ENCODE results near the gene CFAP74. TPM values are rescaled to one million over a fixed set of nuclear protein-coding genes. Genes with fewer than 3 reads are reported as not detected.

CFAP74 gene
- total RNA-seq, 1 experiment from 2014 or later, result 0.28 TPM

DNA sequence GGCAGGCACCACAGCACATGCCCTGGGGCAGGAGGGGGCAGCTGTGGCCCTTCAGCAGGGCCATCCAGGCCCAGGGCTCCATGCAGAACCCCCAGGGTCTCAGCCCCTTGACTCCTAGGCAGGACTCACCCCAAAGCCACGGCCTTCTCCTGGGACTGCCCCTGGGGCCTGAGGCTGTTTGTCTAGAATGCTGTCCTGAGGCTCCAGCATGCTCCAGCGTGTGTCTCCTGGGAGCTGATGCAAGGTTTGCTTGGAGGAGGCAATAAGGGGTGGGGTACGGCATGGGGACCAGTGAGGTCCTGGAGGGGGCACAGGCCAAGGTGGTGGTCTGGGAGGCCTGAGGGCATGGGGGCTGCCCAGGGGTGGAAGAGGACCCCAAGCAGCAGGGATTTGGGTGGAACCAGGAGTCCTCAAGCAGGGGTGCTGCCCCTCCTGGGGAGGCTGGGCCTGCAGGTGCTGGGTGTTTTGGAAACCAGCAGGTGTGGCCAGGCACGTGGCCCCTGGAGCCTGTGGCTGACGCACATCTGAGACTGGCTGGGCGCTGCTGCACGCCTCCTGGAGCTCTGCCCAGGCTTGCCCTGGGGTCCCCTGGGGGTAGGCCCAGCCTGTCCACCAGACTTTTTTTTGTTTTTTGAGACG is 96.4 kb downstream of the CFAP74 start:
- Histone ChIP-seq H3K4me2 (ENCODE audit: insufficient read depth, insufficient read length, low read length) (no peak overlapping the region), H2AFZ (ENCODE audit: low read length) (no peak overlapping the region), H2BK5ac (ENCODE audit: insufficient read length, low read length) (no peak overlapping the region), H3K9me3 (ENCODE audit: control insufficient read depth, low read depth, low read length) (no peaks in the 10 kb centered on the region), H3K4me1 (ENCODE audit: insufficient read depth, low read length) (no peaks in the 10 kb centered on the region), H3K23me2 (ENCODE audit: insufficient read length, low read depth, low read length, poor library complexity, severe bottlenecking) (peaks cover 6% of the 10 kb centered on the region), H2BK120ac (ENCODE audit: low read depth, low read length, poor library complexity, severe bottlenecking) (no peak overlapping the region), H3K79me2 (ENCODE audit: insufficient read depth, low read length) (no peaks in the 10 kb centered on the region), H3K27me3 (ENCODE audit: insufficient read depth, low read length) (no peaks in the 10 kb centered on the region), H3K4ac (ENCODE audit: low read depth, low read length) (no peak overlapping the region), H3K23ac (ENCODE audit: insufficient read length, low read depth, low read length) (no peak overlapping the region), H3T11ph (ENCODE audit: low read length) (no peak overlapping the region), H3K18ac (ENCODE audit: insufficient read length, low read depth, low read length) (no peak overlapping the region), H3K27ac (ENCODE audit: insufficient read length, low read depth, low read length) (no peak overlapping the region), H4K91ac (ENCODE audit: insufficient read length, low read depth, low read length) (no peak overlapping the region), H4K8ac (replicated peaks; ENCODE audit: insufficient read length, low read depth, low read length) (no peak overlapping the region), H2BK12ac (ENCODE audit: insufficient read length, low read depth, low read length) (no peak overlapping the region), H4K5ac (ENCODE audit: insufficient read length, low read depth, low read length) (no peak overlapping the region), H3K79me1 (ENCODE audit: insufficient read depth, low read depth, low read length, poor library complexity, severe bottlenecking) (no peaks in the 10 kb centered on the region), H4K20me1 (ENCODE audit: control insufficient read depth, insufficient read depth, insufficient read length) (no peaks in the 10 kb centered on the region), H2BK20ac (ENCODE audit: low read depth, low read length, poor library complexity, severe bottlenecking) (no peak overlapping the region), H3K9ac (ENCODE audit: extremely low read depth, insufficient read length, low read length) (no peak overlapping the region), H3K14ac (ENCODE audit: insufficient read depth, low read length) (no peak overlapping the region), H2BK15ac (ENCODE audit: low read depth, low read length) (no peak overlapping the region), H3K56ac (ENCODE audit: insufficient read length, low read depth, low read length) (no peak overlapping the region), H2AK5ac (ENCODE audit: insufficient read length, low read length) (no peak overlapping the region)
- H3K4me1 Mint-ChIP-seq, result peaks cover 15 to 19% of the 10 kb centered on the region in 2 experiments
- peak; percentile 32 for DNase-seq
- TF ChIP-seq, protein P1, sequence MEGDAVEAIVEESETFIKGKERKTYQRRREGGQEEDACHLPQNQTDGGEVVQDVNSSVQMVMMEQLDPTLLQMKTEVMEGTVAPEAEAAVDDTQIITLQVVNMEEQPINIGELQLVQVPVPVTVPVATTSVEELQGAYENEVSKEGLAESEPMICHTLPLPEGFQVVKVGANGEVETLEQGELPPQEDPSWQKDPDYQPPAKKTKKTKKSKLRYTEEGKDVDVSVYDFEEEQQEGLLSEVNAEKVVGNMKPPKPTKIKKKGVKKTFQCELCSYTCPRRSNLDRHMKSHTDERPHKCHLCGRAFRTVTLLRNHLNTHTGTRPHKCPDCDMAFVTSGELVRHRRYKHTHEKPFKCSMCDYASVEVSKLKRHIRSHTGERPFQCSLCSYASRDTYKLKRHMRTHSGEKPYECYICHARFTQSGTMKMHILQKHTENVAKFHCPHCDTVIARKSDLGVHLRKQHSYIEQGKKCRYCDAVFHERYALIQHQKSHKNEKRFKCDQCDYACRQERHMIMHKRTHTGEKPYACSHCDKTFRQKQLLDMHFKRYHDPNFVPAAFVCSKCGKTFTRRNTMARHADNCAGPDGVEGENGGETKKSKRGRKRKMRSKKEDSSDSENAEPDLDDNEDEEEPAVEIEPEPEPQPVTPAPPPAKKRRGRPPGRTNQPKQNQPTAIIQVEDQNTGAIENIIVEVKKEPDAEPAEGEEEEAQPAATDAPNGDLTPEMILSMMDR (conservative IDR thresholded peaks at IDR 0.05), result no peak
- WGBS (ENCODE audit: extremely low coverage, insufficient read length, low lambda C conversion rate), result no CpG with 5 or more reads among the region's 8 CpGs
- peaks cover 2% of the 10 kb centered on the region; the same call in 1 of the 2 replicates for H3K27me3 Mint-ChIP-seq (ENCODE audit: low read depth)
- no peak overlapping the region for H3K4me3 Mint-ChIP-seq
- no peak overlapping the region for H3K27ac Mint-ChIP-seq
- H3K9me3 Mint-ChIP-seq, result peaks cover 6% of the 10 kb centered on the region in 2 experiments; a peak in 3 of 5 replicates
- no peaks in the 10 kb centered on the region for H3K36me3 Mint-ChIP-seq (ENCODE audit: insufficient read depth in 1 of 3, low read depth in 3 of 3)
